GM19324 (cell line): ENCODE results near the gene TMLHE.
"Not testable (repeated sequence)": the region's sequence is repeated elsewhere in the genome, so short reads cannot be mapped to it uniquely, and the experiment has no call there.

ENCODE experiments used
- ATAC-seq: cut with Tn5 transposase; IDR thresholded peaks from one replicate; pipeline ENCODE4 v1.9.1; 2021; ENCODE audit warnings: mild to moderate bottlenecking, moderate library complexity; ENCODE audit not compliant: unreplicated experiment, low FRiP score

TMLHE gene, protein sequence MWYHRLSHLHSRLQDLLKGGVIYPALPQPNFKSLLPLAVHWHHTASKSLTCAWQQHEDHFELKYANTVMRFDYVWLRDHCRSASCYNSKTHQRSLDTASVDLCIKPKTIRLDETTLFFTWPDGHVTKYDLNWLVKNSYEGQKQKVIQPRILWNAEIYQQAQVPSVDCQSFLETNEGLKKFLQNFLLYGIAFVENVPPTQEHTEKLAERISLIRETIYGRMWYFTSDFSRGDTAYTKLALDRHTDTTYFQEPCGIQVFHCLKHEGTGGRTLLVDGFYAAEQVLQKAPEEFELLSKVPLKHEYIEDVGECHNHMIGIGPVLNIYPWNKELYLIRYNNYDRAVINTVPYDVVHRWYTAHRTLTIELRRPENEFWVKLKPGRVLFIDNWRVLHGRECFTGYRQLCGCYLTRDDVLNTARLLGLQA

GRCh38 chrX:155612312-155613224, at the start of gene TMLHE, which contains the start of gene SPRY3:
TMLHE (minus strand) TSS chrX:155612952; CDS start chrX:155545276, 67,676 bp downstream.
SPRY3 (plus strand) TSS chrX:155612586.
- ATAC-seq = peak; percentile 94

DNA sequence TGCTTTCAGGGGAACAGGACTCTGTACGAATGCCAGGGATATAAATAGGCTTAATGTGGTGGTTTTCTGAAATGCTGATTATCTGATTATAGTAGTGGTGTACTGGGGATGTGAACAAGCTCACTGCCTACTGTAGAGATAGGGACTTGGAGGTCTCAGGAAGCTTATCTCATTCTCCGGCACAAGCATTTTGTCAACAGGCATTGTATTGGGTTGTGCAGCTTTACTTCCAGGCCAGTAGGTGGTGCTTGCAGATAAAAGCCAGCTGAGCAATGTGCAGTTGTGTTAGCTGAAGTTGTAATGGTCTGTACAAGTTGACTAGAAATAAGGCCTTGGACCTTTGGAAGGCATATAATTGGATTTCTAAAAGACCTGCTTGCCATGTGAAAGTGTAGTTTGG, 49.5 kb upstream of the TMLHE start:
- no peak for ATAC-seq

- no peak for ATAC-seq
Measured at GRCh38 chrX:155645180-155645579, 32.4 kb upstream of the TMLHE start.

DNA sequence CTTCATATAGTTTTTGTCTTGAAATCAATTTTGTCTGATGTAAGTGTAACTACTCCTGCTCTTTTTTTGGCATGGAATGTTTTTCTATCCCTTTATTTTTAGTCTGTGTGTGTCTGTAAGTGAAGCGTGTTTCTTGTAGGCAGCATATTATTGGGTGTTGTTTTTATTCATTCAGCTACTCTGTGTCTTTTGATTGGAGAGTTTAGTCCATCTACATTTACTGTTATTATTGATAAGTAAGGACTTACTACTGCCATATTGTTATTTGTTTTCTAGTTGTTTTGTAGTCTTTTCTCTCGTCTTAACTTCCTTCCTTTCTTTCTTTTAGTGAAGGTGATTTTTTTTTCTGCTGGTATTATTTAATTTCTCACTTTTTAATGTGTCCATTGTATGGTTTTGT, 30.5 kb upstream of the TMLHE start:
- no peak for ATAC-seq

DNA sequence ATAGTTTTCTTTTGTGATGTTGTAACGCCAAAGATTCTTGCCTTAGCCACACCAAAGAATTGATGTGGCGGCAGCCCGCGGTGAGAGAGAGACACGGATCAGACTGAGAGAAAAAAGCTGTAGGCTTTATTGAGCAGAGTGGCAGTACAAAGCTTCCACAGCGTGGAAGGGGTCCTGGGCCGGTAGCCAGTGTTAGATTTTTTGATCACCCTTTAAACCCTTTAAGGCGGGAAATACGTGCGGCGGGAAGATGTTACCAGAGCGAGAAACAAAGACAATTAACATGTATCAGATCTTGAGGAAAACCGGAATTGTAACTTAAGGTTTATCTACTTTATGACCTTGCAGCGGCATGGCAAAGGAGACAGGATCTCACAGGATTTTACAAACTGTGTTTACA, 28.6 kb upstream of the TMLHE start:
- not testable (repeated sequence) for ATAC-seq

- ATAC-seq = no peak
Measured at GRCh38 chrX:155637714-155638113, 25.0 kb upstream of the TMLHE start.

DNA sequence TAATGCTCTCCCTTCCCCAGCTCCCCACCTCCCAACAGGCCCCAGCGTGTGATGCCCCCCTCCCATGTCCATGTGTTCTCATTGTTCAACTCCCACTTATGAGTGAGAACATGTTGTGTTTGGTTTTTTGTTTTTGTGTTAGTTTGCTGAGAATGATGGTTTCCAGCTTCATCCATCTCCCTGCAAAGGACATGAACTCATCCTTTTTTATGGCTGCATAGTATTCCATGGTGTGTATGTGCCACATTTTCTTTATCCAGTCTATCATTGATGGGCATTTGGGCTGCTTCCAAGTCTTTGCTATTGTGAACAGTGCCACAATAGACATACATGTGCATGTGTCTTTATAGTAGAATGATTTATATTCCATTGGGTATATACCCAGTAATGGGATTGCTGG, 22.3 kb upstream of the TMLHE start:
- not testable (repeated sequence) for ATAC-seq

GRCh38 chrX:155632431-155633100, 19.8 kb upstream of the TMLHE start:
- no peak for ATAC-seq

DNA sequence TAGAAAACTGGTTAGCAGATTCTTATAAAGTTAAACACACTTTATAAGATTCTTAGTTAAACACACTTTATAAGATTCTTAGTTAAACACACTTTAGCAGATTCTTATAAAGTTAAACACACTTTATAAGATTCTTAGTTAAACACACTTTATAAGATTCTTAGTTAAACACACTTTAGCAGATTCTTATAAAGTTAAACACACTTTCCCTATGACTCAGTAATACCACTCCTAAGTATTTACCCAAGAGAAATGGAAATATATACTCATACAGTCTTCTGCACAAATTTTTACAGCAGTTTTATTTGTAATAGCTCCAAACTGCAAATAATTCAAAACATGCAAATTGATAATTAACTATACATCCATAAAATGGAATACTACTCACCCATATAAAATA, 7.4 kb upstream of the TMLHE start:
- not testable (repeated sequence) for ATAC-seq

GRCh38 chrX:155615938-155616337, 3.2 kb upstream of the TMLHE start:
- ATAC-seq = no peak

DNA sequence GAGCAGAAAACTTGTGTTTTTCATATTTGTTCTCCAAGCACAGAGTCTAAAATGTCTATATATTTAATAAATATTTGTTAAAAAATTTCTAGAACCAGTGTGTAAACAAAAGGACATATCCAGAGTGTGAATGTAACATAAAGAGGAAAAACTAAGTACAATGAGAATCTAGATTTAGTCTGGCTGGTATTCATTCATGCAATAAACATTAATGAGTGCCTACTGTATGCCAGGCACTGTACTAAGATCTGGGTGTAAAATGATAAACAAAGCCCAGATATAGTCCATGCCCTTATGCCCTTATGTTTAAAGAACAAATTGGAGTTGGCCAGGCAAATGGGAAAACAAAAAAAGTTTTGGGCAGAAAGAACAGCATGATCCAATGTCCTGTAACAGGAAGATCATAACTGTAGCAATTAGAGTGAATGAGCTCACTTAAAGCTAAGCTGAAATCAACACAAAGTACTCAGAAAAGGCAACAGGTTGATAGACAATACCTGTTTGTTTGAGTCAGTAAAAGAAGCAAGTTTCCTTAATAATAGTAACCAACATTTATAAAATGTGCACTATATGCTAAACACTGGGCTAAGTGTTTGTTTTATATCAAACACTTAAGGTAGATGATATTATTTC, 1.3 kb upstream of the TMLHE start:
- no peak for ATAC-seq

GRCh38 chrX:155611302-155611701, 1.4 kb downstream of the TMLHE start:
- no peak for ATAC-seq

- ATAC-seq = no peak
Measured at GRCh38 chrX:155592981-155593380, 19.8 kb downstream of the TMLHE start.

DNA sequence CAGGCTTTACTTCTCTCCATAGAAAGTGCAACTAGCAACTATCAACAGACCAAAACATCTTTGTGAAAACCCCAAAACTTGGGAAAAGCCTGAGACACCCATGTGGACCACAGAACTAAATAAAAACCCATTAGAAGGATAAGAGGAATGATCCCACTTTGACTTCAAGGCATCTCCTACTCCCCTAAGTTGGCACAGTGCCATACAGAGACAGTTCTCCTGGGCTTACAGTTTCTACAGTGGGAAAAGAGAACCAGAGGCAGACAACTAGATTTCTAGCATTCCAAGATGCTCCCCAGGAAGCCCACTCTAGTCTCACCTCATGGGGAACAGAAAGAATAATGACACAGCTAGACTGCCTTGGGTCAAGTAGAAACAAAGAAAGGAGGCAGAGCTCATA, 20.4 kb downstream of the TMLHE start:
- no peak for ATAC-seq

- peak; percentile 96 for ATAC-seq
Measured at GRCh38 chrX:155577682-155578081, 35.1 kb downstream of the TMLHE start.

GRCh38 chrX:155563099-155563498, 49.7 kb downstream of the TMLHE start:
- ATAC-seq = no peak

DNA sequence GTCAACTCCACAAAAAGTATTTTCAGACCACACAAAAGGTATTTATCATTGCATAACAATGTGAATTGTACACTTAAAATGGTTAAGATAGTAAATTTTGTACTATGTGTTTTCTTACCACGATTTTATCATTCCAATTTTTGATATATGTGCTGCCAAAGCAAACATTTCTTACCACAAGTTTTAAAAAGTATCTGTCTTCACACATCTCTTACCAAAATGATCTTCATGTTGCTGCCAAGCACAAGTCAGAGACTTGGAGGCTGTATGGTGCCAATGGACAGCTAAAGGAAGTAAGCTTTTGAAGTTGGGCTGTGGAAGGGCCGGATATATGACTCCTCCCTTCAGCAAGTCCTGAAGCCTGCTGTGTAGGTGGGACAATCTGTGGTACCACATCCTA, 67.9 kb downstream of the TMLHE start:
- no peak for ATAC-seq

DNA sequence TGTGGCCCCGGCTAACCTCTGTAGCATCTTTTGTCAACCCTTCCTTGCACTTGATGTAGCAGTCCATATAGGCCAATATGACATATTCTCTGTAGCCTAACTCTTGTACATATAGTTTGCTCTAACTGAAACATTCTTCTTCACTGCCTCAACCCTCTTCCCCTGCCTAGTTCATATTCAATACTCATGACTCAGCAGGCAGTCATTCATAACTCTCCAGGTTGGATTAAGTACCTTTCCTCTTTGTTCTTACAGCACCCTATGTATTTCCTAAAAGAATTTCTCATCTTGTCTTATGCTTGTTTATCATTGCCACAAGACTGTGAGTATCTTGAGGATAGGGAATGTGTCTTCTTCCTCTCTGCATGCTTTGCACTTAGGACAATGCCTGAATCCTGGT, 76.9 kb downstream of the TMLHE start:
- no peak for ATAC-seq

- no peak for ATAC-seq
Measured at GRCh38 chrX:155534800-155535199, 78.0 kb downstream of the TMLHE start.

DNA sequence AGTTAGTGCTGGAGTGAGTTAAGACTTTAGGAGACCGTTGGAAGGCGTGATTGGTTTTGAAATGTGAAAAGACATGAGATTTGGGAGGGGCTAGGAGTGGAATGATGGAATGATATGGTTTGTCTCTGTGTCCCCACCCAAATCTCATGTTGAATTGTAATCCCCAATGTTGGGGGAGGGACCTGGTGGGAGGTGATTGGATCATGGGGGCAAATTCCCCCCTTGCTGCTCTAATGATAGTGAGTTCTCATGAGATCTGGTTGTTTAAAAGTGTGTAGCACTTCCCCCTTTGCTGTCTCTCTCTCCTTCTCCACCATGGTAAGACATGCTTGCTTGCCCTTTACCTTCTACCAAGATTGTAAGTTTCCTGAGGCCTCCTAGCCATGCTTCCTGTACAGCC, 85.7 kb downstream of the TMLHE start:
- ATAC-seq = not testable (repeated sequence)
